Ovary (tissue), 3 donors: ENCODE data around the gene FILIP1L.

Experiments used
- EP300 ChIP-seq: sonication (generic); formaldehyde crosslinking; IDR thresholded peaks from one replicate; pipeline ENCODE4 v1.6.1; 2017; ENCODE audit warnings: antibody characterized with exemption
- POLR2A ChIP-seq: fragments of 450-650 bp; IDR thresholded peaks from one replicate; pipeline ENCODE4 v1.6.1; 2017; ENCODE audit warnings: antibody characterized with exemption, mild to moderate bottlenecking, moderate library complexity
- TF ChIP-seq, protein P1 (sequence below), 3 donors: fragments of 450-650 bp in 2 of 3; fragments of 200-600 bp in 1 of 3; IDR thresholded peaks; one replicate each; pipeline versions ENCODE4 v1.5.1 to v1.8.0; 2016 to 2022; ENCODE audit warnings: antibody characterized with exemption in 3 of 3, mild to moderate bottlenecking in 1 of 3
- donor health status: DM: no; HTN: no; CAD: no.

GRCh38 chr3:100007313-100007712, 107.0 kb downstream of the FILIP1L start:
- TF ChIP-seq, protein P1, sequence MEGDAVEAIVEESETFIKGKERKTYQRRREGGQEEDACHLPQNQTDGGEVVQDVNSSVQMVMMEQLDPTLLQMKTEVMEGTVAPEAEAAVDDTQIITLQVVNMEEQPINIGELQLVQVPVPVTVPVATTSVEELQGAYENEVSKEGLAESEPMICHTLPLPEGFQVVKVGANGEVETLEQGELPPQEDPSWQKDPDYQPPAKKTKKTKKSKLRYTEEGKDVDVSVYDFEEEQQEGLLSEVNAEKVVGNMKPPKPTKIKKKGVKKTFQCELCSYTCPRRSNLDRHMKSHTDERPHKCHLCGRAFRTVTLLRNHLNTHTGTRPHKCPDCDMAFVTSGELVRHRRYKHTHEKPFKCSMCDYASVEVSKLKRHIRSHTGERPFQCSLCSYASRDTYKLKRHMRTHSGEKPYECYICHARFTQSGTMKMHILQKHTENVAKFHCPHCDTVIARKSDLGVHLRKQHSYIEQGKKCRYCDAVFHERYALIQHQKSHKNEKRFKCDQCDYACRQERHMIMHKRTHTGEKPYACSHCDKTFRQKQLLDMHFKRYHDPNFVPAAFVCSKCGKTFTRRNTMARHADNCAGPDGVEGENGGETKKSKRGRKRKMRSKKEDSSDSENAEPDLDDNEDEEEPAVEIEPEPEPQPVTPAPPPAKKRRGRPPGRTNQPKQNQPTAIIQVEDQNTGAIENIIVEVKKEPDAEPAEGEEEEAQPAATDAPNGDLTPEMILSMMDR (IDR thresholded peaks at IDR 0.05), result no peak
- no peak for TF ChIP-seq EP300
- TF ChIP-seq POLR2A, result no peak
